ENCODE data around the gene SPTY2D1. TPM values are rescaled to one million over a fixed set of nuclear protein-coding genes. Genes with fewer than 3 reads are reported as not detected.
"Not testable (repeated sequence)": the region's sequence is repeated elsewhere in the genome, so short reads cannot be mapped to it uniquely, and the experiment has no call there.

SPTY2D1 gene
- total and polyA plus RNA-seq, 2 experiments from 2014 or later: 5.9 to 14.1 TPM

DNA sequence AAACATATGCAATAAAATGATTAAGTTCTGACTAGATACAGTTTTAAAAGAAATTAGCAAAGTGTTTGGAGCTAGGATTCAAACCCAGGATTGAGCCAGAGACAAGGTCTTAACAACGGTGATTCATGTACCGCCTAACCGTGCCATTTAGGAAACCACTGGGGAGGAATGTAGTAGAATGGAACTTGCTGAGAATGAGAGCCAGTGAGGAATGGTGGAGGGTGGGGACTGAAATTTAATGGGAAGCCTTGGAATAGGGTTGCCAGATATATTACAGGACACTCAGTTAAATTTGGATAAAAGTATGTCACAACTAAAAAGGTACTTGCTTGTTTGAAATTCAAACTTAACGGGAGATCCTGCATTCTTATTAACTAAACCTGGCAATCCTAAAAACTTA lies 34.0 kb upstream of the SPTY2D1 start (continued):
- TF ChIP-seq REST (IDR thresholded peaks at IDR 0.05; ENCODE audit: unreplicated experiment) (no peak), STAT1 (IDR thresholded peaks at IDR 0.05; ENCODE audit: unreplicated experiment) (no peak)
- TF ChIP-seq, protein P1, sequence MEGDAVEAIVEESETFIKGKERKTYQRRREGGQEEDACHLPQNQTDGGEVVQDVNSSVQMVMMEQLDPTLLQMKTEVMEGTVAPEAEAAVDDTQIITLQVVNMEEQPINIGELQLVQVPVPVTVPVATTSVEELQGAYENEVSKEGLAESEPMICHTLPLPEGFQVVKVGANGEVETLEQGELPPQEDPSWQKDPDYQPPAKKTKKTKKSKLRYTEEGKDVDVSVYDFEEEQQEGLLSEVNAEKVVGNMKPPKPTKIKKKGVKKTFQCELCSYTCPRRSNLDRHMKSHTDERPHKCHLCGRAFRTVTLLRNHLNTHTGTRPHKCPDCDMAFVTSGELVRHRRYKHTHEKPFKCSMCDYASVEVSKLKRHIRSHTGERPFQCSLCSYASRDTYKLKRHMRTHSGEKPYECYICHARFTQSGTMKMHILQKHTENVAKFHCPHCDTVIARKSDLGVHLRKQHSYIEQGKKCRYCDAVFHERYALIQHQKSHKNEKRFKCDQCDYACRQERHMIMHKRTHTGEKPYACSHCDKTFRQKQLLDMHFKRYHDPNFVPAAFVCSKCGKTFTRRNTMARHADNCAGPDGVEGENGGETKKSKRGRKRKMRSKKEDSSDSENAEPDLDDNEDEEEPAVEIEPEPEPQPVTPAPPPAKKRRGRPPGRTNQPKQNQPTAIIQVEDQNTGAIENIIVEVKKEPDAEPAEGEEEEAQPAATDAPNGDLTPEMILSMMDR (conservative IDR thresholded peaks at IDR 0.05; ENCODE audit: low read depth in 2 of 2): no peak

DNA sequence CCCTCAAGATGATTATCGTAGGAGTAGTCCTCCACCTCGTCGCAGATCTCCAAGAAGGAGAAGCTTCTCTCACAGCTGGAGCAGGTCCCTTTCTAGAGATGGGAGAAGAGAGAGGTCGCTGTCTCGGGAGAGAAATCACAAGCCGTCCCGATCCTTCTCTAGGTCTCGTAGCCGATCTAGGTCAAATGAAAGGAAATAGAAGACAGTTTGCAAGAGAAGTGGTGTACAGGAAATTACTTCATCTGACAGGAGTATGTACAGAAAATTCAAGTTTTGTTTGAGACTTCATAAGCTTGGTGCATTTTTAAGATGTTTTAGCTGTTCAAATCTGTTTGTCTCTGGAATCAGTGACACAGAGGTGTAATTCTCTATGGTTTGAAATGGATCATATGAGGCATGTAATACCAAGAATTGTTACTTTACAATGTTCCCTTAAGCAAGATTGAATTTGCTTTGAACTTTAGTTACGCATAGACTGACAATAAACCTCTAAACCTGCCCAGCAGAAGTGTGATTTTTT lies 31.3 kb upstream of the SPTY2D1 start:
- H3K9me2 ChIP-seq (ENCODE audit: insufficient read depth); H4K20me1 ChIP-seq (replicated peaks; ENCODE audit: insufficient read depth); H3K79me2 ChIP-seq (replicated peaks; ENCODE audit: insufficient read depth); ATAC-seq; H3K27me3 ChIP-seq (ENCODE audit: insufficient read depth); H3K36me3 ChIP-seq (ENCODE audit: insufficient read depth); H3K27me3 Mint-ChIP-seq (ENCODE audit: insufficient read depth, low read depth, poor library complexity); H3K27ac Mint-ChIP-seq; H3K4me3 Mint-ChIP-seq; H3K27ac ChIP-seq (ENCODE audit: low read depth); DNase-seq (ENCODE audit: low spot score); H3K4me2 ChIP-seq; H3K4me3 ChIP-seq; H3K9me3 Mint-ChIP-seq; H3K36me3 Mint-ChIP-seq (ENCODE audit: low read depth); H2AFZ ChIP-seq; H3F3A ChIP-seq (replicated peaks; ENCODE audit: low read depth): not testable (repeated sequence)
- peaks cover 10% of the 10 kb centered on the region for H3K4me1 ChIP-seq (ENCODE audit: insufficient read depth)
- peaks cover 16% of the 10 kb centered on the region for H3K4me1 Mint-ChIP-seq

DNA sequence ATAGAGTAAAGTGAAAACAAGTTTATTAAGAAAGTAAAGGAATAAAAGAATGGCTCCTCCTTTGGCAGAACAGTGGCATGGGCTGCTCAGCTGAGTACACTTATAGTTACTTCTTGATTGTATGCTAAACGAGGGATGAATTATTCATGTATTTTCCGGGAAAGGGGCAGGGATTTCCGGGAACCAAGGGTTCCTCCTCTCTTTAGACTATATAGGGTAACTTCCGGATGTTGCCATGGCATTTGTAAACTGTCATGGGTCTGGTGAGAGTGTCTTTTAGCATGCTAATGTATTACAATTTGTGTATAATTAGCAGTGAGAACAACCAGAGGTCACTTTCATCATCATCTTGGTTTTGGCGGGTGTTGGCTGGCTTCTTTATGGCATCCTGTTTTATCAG lies 23.5 kb upstream of the SPTY2D1 start:
- no peak for DNase-seq (ENCODE audit: low spot score)
- H3K27ac ChIP-seq (ENCODE audit: low read depth): no peak overlapping the region
- H3K4me3 Mint-ChIP-seq: no peak overlapping the region
- no peaks in the 10 kb centered on the region for H3K9me2 ChIP-seq (ENCODE audit: insufficient read depth)
- peaks cover 29% of the 10 kb centered on the region for H3K9me3 Mint-ChIP-seq
- H3K4me1 Mint-ChIP-seq: no peaks in the 10 kb centered on the region
- H3K4me3 ChIP-seq: no peak overlapping the region
- no peaks in the 10 kb centered on the region for H3K4me1 ChIP-seq (ENCODE audit: insufficient read depth)
- no peak overlapping the region for H3K27ac Mint-ChIP-seq
- no peaks in the 10 kb centered on the region for H3K27me3 ChIP-seq (ENCODE audit: insufficient read depth)
- no peaks in the 10 kb centered on the region for H4K20me1 ChIP-seq (replicated peaks; ENCODE audit: insufficient read depth)
- no peaks in the 10 kb centered on the region for H3K79me2 ChIP-seq (replicated peaks; ENCODE audit: insufficient read depth)
- no peak overlapping the region for H3K4me2 ChIP-seq
- H3K36me3 ChIP-seq (ENCODE audit: insufficient read depth): no peaks in the 10 kb centered on the region
- ATAC-seq: no peak
- H3F3A ChIP-seq (replicated peaks; ENCODE audit: low read depth): no peaks in the 10 kb centered on the region
- TF ChIP-seq, protein P1 (conservative IDR thresholded peaks at IDR 0.05; ENCODE audit: low read depth in 2 of 2): no peak
- no peak for TF ChIP-seq STAT1 (IDR thresholded peaks at IDR 0.05; ENCODE audit: unreplicated experiment)
- no peak for TF ChIP-seq NANOG (IDR thresholded peaks at IDR 0.05; ENCODE audit: borderline replicate concordance)
- TF ChIP-seq ZNF114 (CRISPR knock-in tag; IDR thresholded peaks at IDR 0.05): no peak
- TF ChIP-seq JUNB (IDR thresholded peaks at IDR 0.05; ENCODE audit: unreplicated experiment): no peak
- TF ChIP-seq EZH2phosphoT487 (IDR thresholded peaks at IDR 0.05; ENCODE audit: unreplicated experiment): no peak
- no peak for TF ChIP-seq EZH2 (IDR thresholded peaks at IDR 0.05; ENCODE audit: low read depth, unreplicated experiment)
- no peak for TF ChIP-seq ETS1 (IDR thresholded peaks at IDR 0.05)
- H2AFZ ChIP-seq: no peak overlapping the region
- 0 out of 3 replicates have a peak, but pooled peaks cover 2% of the 10 kb centered on the region for H3K36me3 Mint-ChIP-seq (ENCODE audit: low read depth)
- peaks cover 2% of the 10 kb centered on the region for H3K27me3 Mint-ChIP-seq (ENCODE audit: insufficient read depth, low read depth, poor library complexity)

All from GM23338 (cell line).